ENCODE results near the gene PDLIM3.

PDLIM3 gene

GRCh38 chr4:185467101-185467500 lies 68.2 kb downstream of the PDLIM3 start:
- TF ChIP-seq REST (IDR thresholded peaks at IDR 0.05; ENCODE audit: low read depth), result no peak
- TF ChIP-seq TCF12 (IDR thresholded peaks at IDR 0.05; ENCODE audit: low read depth), result no peak
- no peak for TF ChIP-seq EGR1 (IDR thresholded peaks at IDR 0.05)
- no peak for TF ChIP-seq CEBPB (IDR thresholded peaks at IDR 0.05)
- no peak for TF ChIP-seq TEAD4 (IDR thresholded peaks at IDR 0.05)
- no peak for TF ChIP-seq EP300 (IDR thresholded peaks at IDR 0.05; ENCODE audit: borderline replicate concordance)
- TF ChIP-seq USF1 (IDR thresholded peaks at IDR 0.05), result no peak
- no peak for TF ChIP-seq NFIC (IDR thresholded peaks at IDR 0.05)
- TF ChIP-seq ZBTB7A (IDR thresholded peaks at IDR 0.05; ENCODE audit: low read depth), result no peak
- TF ChIP-seq RAD21 (IDR thresholded peaks at IDR 0.05; ENCODE audit: low read depth), result no peak
- TF ChIP-seq MAX (IDR thresholded peaks at IDR 0.05), result no peak
- TF ChIP-seq YY1 (IDR thresholded peaks at IDR 0.05; ENCODE audit: low read depth), result no peak
- TF ChIP-seq CREB1 (IDR thresholded peaks at IDR 0.05; ENCODE audit: low read depth), result no peak
- no peak for TF ChIP-seq FOXM1 (IDR thresholded peaks at IDR 0.05; ENCODE audit: borderline replicate concordance, low read depth)
- TF ChIP-seq TAF1 (IDR thresholded peaks at IDR 0.05; ENCODE audit: low read depth), result no peak

GRCh38 chr4:185465707-185466106 lies 69.6 kb downstream of the PDLIM3 start:
- TF ChIP-seq CREB1 (IDR thresholded peaks at IDR 0.05; ENCODE audit: low read depth), result no peak
- TF ChIP-seq RAD21 (IDR thresholded peaks at IDR 0.05; ENCODE audit: low read depth), result no peak
- TF ChIP-seq FOXM1 (IDR thresholded peaks at IDR 0.05; ENCODE audit: borderline replicate concordance, low read depth), result no peak
- no peak for TF ChIP-seq CEBPB (IDR thresholded peaks at IDR 0.05)
- no peak for TF ChIP-seq ZBTB7A (IDR thresholded peaks at IDR 0.05; ENCODE audit: low read depth)
- no peak for TF ChIP-seq EGR1 (IDR thresholded peaks at IDR 0.05)
- no peak for TF ChIP-seq EP300 (IDR thresholded peaks at IDR 0.05; ENCODE audit: borderline replicate concordance)
- no peak for TF ChIP-seq REST (IDR thresholded peaks at IDR 0.05; ENCODE audit: low read depth)
- TF ChIP-seq MAX (IDR thresholded peaks at IDR 0.05), result no peak
- TF ChIP-seq USF1 (IDR thresholded peaks at IDR 0.05), result no peak

- TF ChIP-seq USF1 (IDR thresholded peaks at IDR 0.05), result no peak
- no peak for TF ChIP-seq REST (IDR thresholded peaks at IDR 0.05; ENCODE audit: low read depth)
- no peak for TF ChIP-seq MAX (IDR thresholded peaks at IDR 0.05)
- no peak for TF ChIP-seq TEAD4 (IDR thresholded peaks at IDR 0.05)
- TF ChIP-seq YY1 (IDR thresholded peaks at IDR 0.05; ENCODE audit: low read depth), result no peak
- no peak for TF ChIP-seq TCF12 (IDR thresholded peaks at IDR 0.05; ENCODE audit: low read depth)
- no peak for TF ChIP-seq ZBTB7A (IDR thresholded peaks at IDR 0.05; ENCODE audit: low read depth)
- TF ChIP-seq CREB1 (IDR thresholded peaks at IDR 0.05; ENCODE audit: low read depth), result no peak
- TF ChIP-seq TAF1 (IDR thresholded peaks at IDR 0.05; ENCODE audit: low read depth), result no peak
- no peak for TF ChIP-seq EP300 (IDR thresholded peaks at IDR 0.05; ENCODE audit: borderline replicate concordance)
- TF ChIP-seq NFIC (IDR thresholded peaks at IDR 0.05), result no peak
- no peak for TF ChIP-seq RAD21 (IDR thresholded peaks at IDR 0.05; ENCODE audit: low read depth)
- no peak for TF ChIP-seq CEBPB (IDR thresholded peaks at IDR 0.05)
- TF ChIP-seq EGR1 (IDR thresholded peaks at IDR 0.05), result no peak
- no peak for TF ChIP-seq FOXM1 (IDR thresholded peaks at IDR 0.05; ENCODE audit: borderline replicate concordance, low read depth)
These were observed 70.4 kb downstream of the PDLIM3 start for GRCh38 chr4:185464887-185465286.

- TF ChIP-seq TCF12 (IDR thresholded peaks at IDR 0.05; ENCODE audit: low read depth), result no peak
- TF ChIP-seq USF1 (IDR thresholded peaks at IDR 0.05), result no peak
- TF ChIP-seq CREB1 (IDR thresholded peaks at IDR 0.05; ENCODE audit: low read depth), result no peak
- no peak for TF ChIP-seq RAD21 (IDR thresholded peaks at IDR 0.05; ENCODE audit: low read depth)
- TF ChIP-seq TEAD4 (IDR thresholded peaks at IDR 0.05), result no peak
- no peak for TF ChIP-seq CEBPB (IDR thresholded peaks at IDR 0.05)
- no peak for TF ChIP-seq EP300 (IDR thresholded peaks at IDR 0.05; ENCODE audit: borderline replicate concordance)
- TF ChIP-seq NFIC (IDR thresholded peaks at IDR 0.05), result no peak
- no peak for TF ChIP-seq YY1 (IDR thresholded peaks at IDR 0.05; ENCODE audit: low read depth)
- no peak for TF ChIP-seq TAF1 (IDR thresholded peaks at IDR 0.05; ENCODE audit: low read depth)
These were observed 71.1 kb downstream of the PDLIM3 start for GRCh38 chr4:185464183-185464582.
